Measurements from ENCODE around the gene KIAA1549. TPM values are rescaled to one million over a fixed set of nuclear protein-coding genes. Genes with fewer than 3 reads are reported as not detected.

KIAA1549 gene
- total and polyA plus RNA-seq, 4 donors: 0.13 to 2.8 (median 0.58) TPM

GRCh38 chr7:138900035-138900828 lies 81.0 kb downstream of the KIAA1549 start:
- intact Hi-C loops (cut with DNase I): no loop called here

DNA sequence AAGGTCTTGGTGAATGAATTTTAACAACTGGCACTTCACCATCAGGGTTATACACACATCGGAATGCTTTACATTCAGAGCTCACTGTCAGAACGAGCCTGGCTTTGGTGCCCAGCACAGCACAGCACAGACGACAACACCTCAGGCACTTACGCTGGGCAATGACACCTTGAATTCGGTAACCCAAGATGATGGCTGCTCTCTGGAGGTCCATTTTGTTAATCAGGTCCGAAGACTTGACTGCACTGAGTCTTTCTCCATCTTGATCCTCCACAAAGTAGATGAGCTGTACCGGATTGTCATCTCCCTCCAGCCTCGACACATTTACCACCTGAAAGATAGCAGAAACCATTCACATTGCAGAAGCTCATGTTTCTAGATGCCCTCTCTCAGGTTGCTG lies 82.4 kb downstream of the KIAA1549 start:
- Histone ChIP-seq H3K27ac (ENCODE audit: low read depth in 1 of 2, low read length in 2 of 2) (no peak overlapping the region), H3K9me3 (ENCODE audit: control insufficient read depth, low read length) (no peaks in the 10 kb centered on the region), H3K4me1 (ENCODE audit: control insufficient read depth in 1 of 2, insufficient read depth in 2 of 2, low read length in 2 of 2) (no peaks in the 10 kb centered on the region), H3K36me3 (ENCODE audit: control insufficient read depth in 1 of 2, insufficient read depth in 2 of 2, low read length in 1 of 2) (no peaks in the 10 kb centered on the region), H3K4me3 (ENCODE audit: low read length in 2 of 2) (no peak overlapping the region), H3K27me3 (ENCODE audit: control insufficient read depth in 1 of 2, insufficient read depth in 2 of 2, low read length in 1 of 2) (no peaks in the 10 kb centered on the region)
- DNase-seq (no peak), ATAC-seq (ENCODE audit: low FRiP score) (no peak)
- 85% methylated on average over 8 of the region's 8 CpGs for WGBS, 2 donors
- intact Hi-C loops (cut with DNase I): no loop called here

More at GRCh38 chr7:138900035-138900828, 81.0 kb downstream of the KIAA1549 start:
- Histone ChIP-seq H3K27me3 (ENCODE audit: control insufficient read depth in 1 of 2, insufficient read depth in 2 of 2, low read length in 1 of 2) (no peaks in the 10 kb centered on the region), H3K36me3 (ENCODE audit: control insufficient read depth in 1 of 2, insufficient read depth in 2 of 2, low read length in 1 of 2) (no peaks in the 10 kb centered on the region), H3K27ac (ENCODE audit: low read depth in 1 of 2, low read length in 2 of 2) (no peak overlapping the region), H3K4me1 (ENCODE audit: control insufficient read depth in 1 of 2, insufficient read depth in 2 of 2, low read length in 2 of 2) (no peaks in the 10 kb centered on the region), H3K9me3 (ENCODE audit: control insufficient read depth, low read length) (no peaks in the 10 kb centered on the region), H3K4me3 (ENCODE audit: low read length in 2 of 2) (no peak overlapping the region)
- no peak for DNase-seq
- WGBS, 2 donors: 69 to 80% methylated on average over 12 of the region's 12 CpGs
- ATAC-seq (ENCODE audit: low FRiP score): no peak

DNA sequence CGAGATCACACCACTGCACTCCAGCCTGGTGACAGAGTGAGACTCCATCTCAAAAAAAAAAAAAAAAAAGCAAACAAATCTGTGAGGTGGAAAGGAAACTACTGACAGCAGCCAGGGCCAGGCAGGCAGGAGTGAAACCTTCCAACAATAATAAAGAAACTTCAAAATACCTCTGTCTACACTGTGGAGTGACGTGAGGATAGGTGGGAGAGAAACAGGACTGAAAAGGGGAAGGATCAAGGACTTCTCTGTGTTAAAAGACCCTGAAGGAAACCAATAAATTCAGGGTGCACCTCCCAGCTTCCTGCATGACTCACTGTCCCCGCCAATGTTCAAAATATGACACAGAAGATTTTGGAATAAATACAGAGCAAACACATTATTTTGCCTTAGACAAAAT lies 82.9 kb downstream of the KIAA1549 start:
- Histone ChIP-seq H3K36me3 (ENCODE audit: control insufficient read depth in 1 of 2, insufficient read depth in 2 of 2, low read length in 1 of 2) (no peaks in the 10 kb centered on the region), H3K4me3 (ENCODE audit: low read length in 2 of 2) (no peak overlapping the region), H3K4me1 (ENCODE audit: control insufficient read depth in 1 of 2, insufficient read depth in 2 of 2, low read length in 2 of 2) (no peaks in the 10 kb centered on the region), H3K27ac (ENCODE audit: low read depth in 1 of 2, low read length in 2 of 2) (no peak overlapping the region), H3K27me3 (ENCODE audit: control insufficient read depth in 1 of 2, insufficient read depth in 2 of 2, low read length in 1 of 2) (no peaks in the 10 kb centered on the region), H3K9me3 (ENCODE audit: control insufficient read depth, low read length) (no peaks in the 10 kb centered on the region)
- 13 to 20% methylated on average over 3 of the region's 3 CpGs for WGBS, 2 donors
- no peak for DNase-seq
- ATAC-seq (ENCODE audit: low FRiP score): no peak
- intact Hi-C loops (cut with DNase I): no loop called here

DNA sequence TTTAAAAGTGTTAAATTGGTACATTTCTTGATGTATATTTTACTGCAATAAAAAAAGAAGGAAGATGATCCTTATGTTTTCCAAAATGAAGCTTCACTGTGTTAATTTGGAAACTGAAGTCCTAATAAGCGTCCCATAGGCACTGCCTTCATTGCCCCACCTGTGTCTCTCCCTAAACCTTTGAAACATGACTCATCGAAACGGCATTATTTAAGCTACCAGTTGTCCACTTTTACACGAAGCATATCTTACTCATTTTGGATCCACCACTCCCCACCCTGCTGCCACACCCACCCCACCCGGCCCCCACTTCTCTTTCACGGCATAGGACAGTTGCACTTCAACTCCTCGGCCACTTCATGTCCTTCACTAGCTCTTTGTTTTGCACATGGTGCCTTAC lies 85.5 kb downstream of the KIAA1549 start:
- Histone ChIP-seq H3K4me1 (ENCODE audit: control insufficient read depth in 1 of 2, insufficient read depth in 2 of 2, low read length in 2 of 2) (no peaks in the 10 kb centered on the region), H3K27ac (ENCODE audit: low read depth in 1 of 2, low read length in 2 of 2) (no peak overlapping the region), H3K4me3 (ENCODE audit: low read length in 2 of 2) (no peak overlapping the region), H3K9me3 (ENCODE audit: control insufficient read depth, low read length) (no peaks in the 10 kb centered on the region), H3K36me3 (ENCODE audit: control insufficient read depth in 1 of 2, insufficient read depth in 2 of 2, low read length in 1 of 2) (no peaks in the 10 kb centered on the region), H3K27me3 (ENCODE audit: control insufficient read depth in 1 of 2, insufficient read depth in 2 of 2, low read length in 1 of 2) (no peaks in the 10 kb centered on the region)
- intact Hi-C loops (cut with DNase I): no loop called here
- WGBS, 2 donors: 93% methylated on average over 7 of the region's 7 CpGs
- ATAC-seq (ENCODE audit: low FRiP score): no peak
- DNase-seq: no peak

GRCh38 chr7:138893258-138893657 lies 87.9 kb downstream of the KIAA1549 start:
- 94% methylated on average over 4 of the region's 4 CpGs for WGBS, 2 donors
- H3K36me3 ChIP-seq (ENCODE audit: control insufficient read depth in 1 of 2, insufficient read depth in 2 of 2, low read length in 1 of 2): no peaks in the 10 kb centered on the region
- no peaks in the 10 kb centered on the region for H3K4me1 ChIP-seq (ENCODE audit: control insufficient read depth in 1 of 2, insufficient read depth in 2 of 2, low read length in 2 of 2)
- no peak overlapping the region for H3K27ac ChIP-seq (ENCODE audit: low read depth in 1 of 2, low read length in 2 of 2)
- intact Hi-C loops (cut with DNase I): no loop called here
- no peaks in the 10 kb centered on the region for H3K27me3 ChIP-seq (ENCODE audit: control insufficient read depth in 1 of 2, insufficient read depth in 2 of 2, low read length in 1 of 2)
- no peak overlapping the region for H3K4me3 ChIP-seq (ENCODE audit: low read length in 2 of 2)
- DNase-seq: no peak
- ATAC-seq (ENCODE audit: low FRiP score): no peak
- H3K9me3 ChIP-seq (ENCODE audit: control insufficient read depth, low read length): no peaks in the 10 kb centered on the region

GRCh38 chr7:138892812-138893211 lies 88.4 kb downstream of the KIAA1549 start:
- no peak for ATAC-seq (ENCODE audit: low FRiP score)
- H3K27me3 ChIP-seq (ENCODE audit: control insufficient read depth in 1 of 2, insufficient read depth in 2 of 2, low read length in 1 of 2): no peaks in the 10 kb centered on the region
- DNase-seq: no peak
- intact Hi-C loops (cut with DNase I): no loop called here
- H3K4me1 ChIP-seq (ENCODE audit: control insufficient read depth in 1 of 2, insufficient read depth in 2 of 2, low read length in 2 of 2): no peaks in the 10 kb centered on the region
- 83 to 88% methylated on average over 5 of the region's 5 CpGs for WGBS, 2 donors
- H3K9me3 ChIP-seq (ENCODE audit: control insufficient read depth, low read length): no peaks in the 10 kb centered on the region
- no peaks in the 10 kb centered on the region for H3K36me3 ChIP-seq (ENCODE audit: control insufficient read depth in 1 of 2, insufficient read depth in 2 of 2, low read length in 1 of 2)
- no peak overlapping the region for H3K4me3 ChIP-seq (ENCODE audit: low read length in 2 of 2)
- H3K27ac ChIP-seq (ENCODE audit: low read depth in 1 of 2, low read length in 2 of 2): no peak overlapping the region

DNA sequence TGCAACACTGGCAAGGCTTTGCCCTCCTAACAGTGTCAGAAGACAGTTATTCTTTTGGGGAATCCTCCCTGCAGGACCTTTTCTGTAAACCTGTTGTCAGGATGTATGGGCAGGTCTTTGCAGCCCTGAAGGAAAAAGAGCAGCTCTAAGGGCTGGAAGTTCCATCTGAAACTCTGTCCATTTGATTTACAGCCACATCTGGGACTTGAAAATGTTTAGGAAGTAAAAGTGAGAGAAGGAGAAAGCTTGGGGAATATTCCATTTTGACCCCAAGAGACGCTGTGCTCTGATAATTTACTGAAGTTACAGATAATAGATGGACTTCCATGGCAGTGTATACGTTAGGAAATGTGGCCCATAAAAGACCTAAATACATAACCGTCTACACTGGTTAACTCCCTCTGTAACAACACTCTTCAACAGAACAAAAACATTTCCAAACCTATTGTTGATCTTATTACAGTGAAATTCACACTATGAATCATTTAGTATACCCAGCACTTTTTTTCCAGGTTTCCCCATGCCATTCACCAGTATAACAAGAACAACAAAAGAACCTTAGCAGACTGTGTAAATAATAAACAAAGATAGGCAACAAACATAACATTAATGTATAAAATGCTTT lies 89.1 kb downstream of the KIAA1549 start:
- ATAC-seq (ENCODE audit: low FRiP score): no peak
- Histone ChIP-seq H3K27me3 (ENCODE audit: control insufficient read depth in 1 of 2, insufficient read depth in 2 of 2, low read length in 1 of 2) (no peaks in the 10 kb centered on the region), H3K9me3 (ENCODE audit: control insufficient read depth, low read length) (no peaks in the 10 kb centered on the region), H3K4me3 (ENCODE audit: low read length in 2 of 2) (no peak overlapping the region), H3K27ac (ENCODE audit: low read depth in 1 of 2, low read length in 2 of 2) (no peak overlapping the region), H3K36me3 (ENCODE audit: control insufficient read depth in 1 of 2, insufficient read depth in 2 of 2, low read length in 1 of 2) (no peaks in the 10 kb centered on the region), H3K4me1 (ENCODE audit: control insufficient read depth in 1 of 2, insufficient read depth in 2 of 2, low read length in 2 of 2) (no peaks in the 10 kb centered on the region)
- 61 to 70% methylated on average over 3 of the region's 3 CpGs for WGBS, 2 donors
- intact Hi-C loops (cut with DNase I): no loop called here
- DNase-seq: no peak

DNA sequence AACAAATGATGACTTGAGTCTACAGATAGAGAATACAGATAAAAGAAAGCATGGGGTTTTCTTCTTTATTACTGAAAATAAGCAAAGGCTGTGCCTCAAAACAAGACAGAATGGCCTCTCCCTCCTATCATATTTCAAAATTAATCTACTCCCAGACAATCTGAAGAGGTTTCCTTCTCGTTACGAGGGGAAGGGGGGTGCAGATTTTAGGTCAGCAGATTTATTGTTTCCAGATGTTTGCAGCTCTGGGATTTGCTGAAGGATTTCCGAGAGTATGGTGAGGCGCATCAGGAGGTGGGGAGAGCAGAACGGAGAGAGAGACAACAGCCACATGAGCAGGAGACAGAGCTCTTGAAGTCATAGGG lies 89.8 kb downstream of the KIAA1549 start:
- no peaks in the 10 kb centered on the region for H3K4me1 ChIP-seq (ENCODE audit: control insufficient read depth in 1 of 2, insufficient read depth in 2 of 2, low read length in 2 of 2)
- intact Hi-C loops (cut with DNase I): no loop called here
- 93 to 94% methylated on average over 5 of the region's 5 CpGs for WGBS, 2 donors

More for the DNA sequence above, 89.8 kb downstream of the KIAA1549 start:
- Histone ChIP-seq H3K27ac (ENCODE audit: low read depth in 1 of 2, low read length in 2 of 2) (no peak overlapping the region), H3K9me3 (ENCODE audit: control insufficient read depth, low read length) (no peaks in the 10 kb centered on the region), H3K27me3 (ENCODE audit: control insufficient read depth in 1 of 2, insufficient read depth in 2 of 2, low read length in 1 of 2) (no peaks in the 10 kb centered on the region), H3K4me3 (ENCODE audit: low read length in 2 of 2) (no peak overlapping the region), H3K36me3 (ENCODE audit: control insufficient read depth in 1 of 2, insufficient read depth in 2 of 2, low read length in 1 of 2) (no peaks in the 10 kb centered on the region)
- DNase-seq (no peak), ATAC-seq (ENCODE audit: low FRiP score) (no peak)
